HepG2 (cell line): ENCODE results near the gene TMEM141. TPM values are rescaled to one million over a fixed set of nuclear protein-coding genes. Genes with fewer than 3 reads are reported as not detected.
A peak's percentile ranks its signal among the peaks of the same experiment; 100 is the strongest.

Experiments used
- ATAC-seq: fragments of 200-7000 bp; cut with Tn5 transposase; 3 replicates; pipeline ENCODE4 v1.9.1; 2020; ENCODE audit warnings: mild to moderate bottlenecking, moderate library complexity
- BruUV-seq: library from RNA; stranded (reverse); fragments of 400-500 nt; replicated peaks from 2 replicates; lab custom pipeline; 2021; lab: Mats Ljungman, UMichigan
- CTCF ChIA-PET: fragments of 300-600 bp; formaldehyde crosslinking; extraction: SDS; loops from one replicate; lab custom pipeline; 2021; ENCODE audit warnings: low total read pairs, inconsistent platforms, low intra/inter-chr PET ratio; lab: Yijun Ruan, JAX
- POLR2A ChIA-PET: fragments of 350-600 bp; sonication (Branson Sonifier 250); formaldehyde crosslinking; loops from one replicate; lab custom pipeline; 2020; ENCODE audit warnings: antibody characterized with exemption, inconsistent platforms; lab: Yijun Ruan, JAX
- DNase-seq: peaks from one replicate; pipeline ENCODE4 v3.0.0-alpha.2; 2015; ENCODE audit warnings: low spot score
- FAIRE-seq: peaks from 3 replicates; lab custom pipeline; 2011; peaks lifted over from hg19 to GRCh38; lab: Jason Lieb, UNC
- H2AFZ ChIP-seq: one replicate; pipeline ENCODE4 v1.6.1; 2011; ENCODE audit warnings: low read length, inconsistent platforms
- H3K27ac ChIP-seq: fragments of 300-600 bp; 3 replicates; pipeline ENCODE4 v1.8.0; 2011; ENCODE audit warnings: mixed run types, mild to moderate bottlenecking, mixed read lengths, low read length, inconsistent platforms; ENCODE audit not compliant: insufficient read depth; ENCODE audit errors: extremely low read length
- H3K27me3 ChIP-seq, 2 experiments: fragments of 200-600 bp in 1 of 2; 2 replicates in 1 of 2; 3 replicates in 1 of 2; pipeline versions ENCODE4 v1.6.0 to v1.8.0; 2011; ENCODE audit warnings: low read length in 2 of 2, mild to moderate bottlenecking in 2 of 2, moderate library complexity in 2 of 2, inconsistent platforms in 1 of 2; ENCODE audit not compliant: insufficient read depth in 2 of 2, control insufficient read depth in 1 of 2
- H3K36me3 ChIP-seq, 2 experiments: fragments of 200-600 bp in 1 of 2; replicated peaks in 1 of 2; 2 replicates in 1 of 2; 3 replicates in 1 of 2; pipeline versions ENCODE4 v1.5.1 to v1.8.0; 2011; ENCODE audit warnings: low read length in 2 of 2, inconsistent platforms in 1 of 2; ENCODE audit not compliant: insufficient read depth in 2 of 2, control insufficient read depth in 1 of 2
- H3K4me1 ChIP-seq: 2 replicates; pipeline ENCODE4 v1.5.1; 2012; ENCODE audit warnings: low read length, inconsistent platforms; ENCODE audit not compliant: insufficient read depth
- H3K4me2 ChIP-seq: 2 replicates; pipeline ENCODE4 v1.6.0; 2011; ENCODE audit warnings: low read depth, low read length, inconsistent platforms
- H3K4me3 ChIP-seq, 3 experiments: fragments of 200-600 bp in 1 of 3; sonication (generic), shearing (Covaris generic) in 1 of 3; replicated peaks in 1 of 3; 2 replicates each; pipeline ENCODE4 v1.5.1; 2011 to 2016; ENCODE audit warnings: low read length in 3 of 3, inconsistent platforms in 2 of 3, low read depth in 2 of 3, mild to moderate bottlenecking in 2 of 3, control low read depth in 1 of 3, mixed read lengths in 1 of 3; ENCODE audit not compliant: insufficient read depth in 1 of 3
- H3K79me2 ChIP-seq: one replicate; pipeline ENCODE4 v1.6.1; 2011; ENCODE audit warnings: low read length, inconsistent platforms; ENCODE audit not compliant: insufficient read depth
- H3K9ac ChIP-seq: 2 replicates; pipeline ENCODE4 v1.6.0; 2011; ENCODE audit warnings: mild to moderate bottlenecking, low read depth, low read length, inconsistent platforms; ENCODE audit not compliant: insufficient read depth
- H3K9me3 ChIP-seq: 2 replicates; pipeline ENCODE4 v1.5.1; 2012; ENCODE audit warnings: mild to moderate bottlenecking, low read length
- H4K20me1 ChIP-seq: 2 replicates; pipeline ENCODE4 v1.6.0; 2011; ENCODE audit warnings: inconsistent platforms, mild to moderate bottlenecking, low read length, moderate library complexity; ENCODE audit not compliant: insufficient read depth
- AGO1 ChIP-seq: fragments of 200-400 bp; formaldehyde crosslinking; IDR thresholded peaks from 2 replicates; pipeline ENCODE4 v1.6.1; 2017; ENCODE audit warnings: mild to moderate bottlenecking, low read depth, low read length, moderate library complexity; ENCODE audit not compliant: poor library complexity, severe bottlenecking
- AGO2 ChIP-seq: fragments of 200-400 bp; formaldehyde crosslinking; optimal IDR thresholded peaks from 2 replicates; pipeline ENCODE3; 2017; ENCODE audit warnings: mild to moderate bottlenecking, low read depth, low read length, moderate library complexity
- ATF7-NPFF ChIP-seq: sonication (generic); formaldehyde crosslinking; IDR thresholded peaks from 2 replicates; pipeline ENCODE4 v1.8.1; 2023; ENCODE audit warnings: mild to moderate bottlenecking, low read depth, missing genetic modification reagents, moderate library complexity
- ERF ChIP-seq: IDR thresholded peaks from 2 replicates; pipeline ENCODE4 v1.6.1; 2018; ENCODE audit warnings: missing biosample characterization, missing genetic modification reagents
- NONO ChIP-seq, 2 experiments: fragments of 450-650 bp in 1 of 2; sonication (generic) in 1 of 2; formaldehyde crosslinking in 1 of 2; IDR thresholded peaks in 1 of 2; conservative IDR thresholded peaks in 1 of 2; 2 replicates each; pipeline versions ENCODE4 v1.6.1 to v1.8.0; 2017 to 2022; ENCODE audit warnings: mild to moderate bottlenecking in 1 of 2, missing genetic modification reagents in 1 of 2, moderate library complexity in 1 of 2
- POLR2G ChIP-seq: fragments of 200-400 bp; formaldehyde crosslinking; IDR thresholded peaks from 2 replicates; pipeline ENCODE4 v1.6.1; 2018; ENCODE audit warnings: mild to moderate bottlenecking, low read depth, low read length, moderate library complexity
- RBFOX2 ChIP-seq: fragments of 200-400 bp; formaldehyde crosslinking; IDR thresholded peaks from 2 replicates; pipeline ENCODE4 v1.6.1; 2017; ENCODE audit warnings: low read depth, mild to moderate bottlenecking, low read length
- SALL2 ChIP-seq: sonication (generic); formaldehyde crosslinking; IDR thresholded peaks from 2 replicates; pipeline ENCODE4 v1.8.1; 2023; ENCODE audit warnings: mild to moderate bottlenecking, missing genetic modification reagents, inconsistent platforms
- SRSF1 ChIP-seq: fragments of 200-400 bp; formaldehyde crosslinking; optimal IDR thresholded peaks from 2 replicates; pipeline ENCODE3; 2017; ENCODE audit warnings: mild to moderate bottlenecking, low read depth, low read length, moderate library complexity
- SRSF9 ChIP-seq: fragments of 200-400 bp; formaldehyde crosslinking; IDR thresholded peaks from 2 replicates; pipeline ENCODE4 v1.6.1; 2018; ENCODE audit warnings: borderline replicate concordance, mild to moderate bottlenecking, low read depth, low read length; ENCODE audit not compliant: insufficient read depth, poor library complexity, severe bottlenecking
- ZNF451 ChIP-seq: sonication (generic); formaldehyde crosslinking; IDR thresholded peaks from 2 replicates; pipeline ENCODE4 v1.5.0; 2020; ENCODE audit warnings: mild to moderate bottlenecking, missing genetic modification reagents
- ZNF678 ChIP-seq: sonication (generic); formaldehyde crosslinking; IDR thresholded peaks from 2 replicates; pipeline ENCODE4 v1.4.0; 2020; ENCODE audit warnings: mild to moderate bottlenecking, missing genetic modification reagents
- WGBS: methylation state at CpG from one replicate; pipeline ENCODE4 v1.1.6; 2017; ENCODE audit warnings: low lambda C conversion rate; 5-methylcytosine and 5-hydroxymethylcytosine counted together
- in situ Hi-C: cut with HindIII; loops from 2 replicates; pipeline ENCODE4 v1.10.0; 2017; ENCODE audit warnings: low pct_unique_long_range_greater_than_20kb; ENCODE audit not compliant: extremely low pct_ligation_motif_present
- intact Hi-C: fragments of 100-400 bp; cut with micrococcal nuclease; formaldehyde crosslinking; loops from one replicate; pipeline ENCODE4 v1.10.0; 2022; ENCODE audit not compliant: unreplicated experiment
- polyA plus RNA-seq, 8 experiments: library from polyadenylated mRNA; depleted of rRNA in 3 of 8; stranded (reverse) in 7 of 8; unstranded in 1 of 8; fragments of >200 nt; fragmentation: Illumina TruSeq in 4 of 8; extraction: Trizol in 4 of 8; gene quantifications; 2 replicates each; pipeline versions ENCODE4 v1.2.1 to v1.2.3, GENCODE V29; 2011 to 2016; ENCODE audit warnings: low read depth in 4 of 8, missing spikeins in 1 of 8, mixed read lengths in 1 of 8; ENCODE audit not compliant: insufficient read depth in 1 of 8
- total RNA-seq, 5 experiments: library from RNA; depleted of rRNA; stranded (reverse); fragments of >200 nt; fragmentation: Illumina TruSeq; extraction: Trizol; gene quantifications; 2 replicates each; pipeline ENCODE4 v1.2.3, GENCODE V29; 2016; ENCODE audit warnings: low read depth in 1 of 5

Gene TMEM141
- total and polyA plus RNA-seq, 2 of the 13 experiments (the other 11 are each of a cell fraction or from before 2014, with no cell fraction given), result 81.0 to 202 TPM

DNA sequence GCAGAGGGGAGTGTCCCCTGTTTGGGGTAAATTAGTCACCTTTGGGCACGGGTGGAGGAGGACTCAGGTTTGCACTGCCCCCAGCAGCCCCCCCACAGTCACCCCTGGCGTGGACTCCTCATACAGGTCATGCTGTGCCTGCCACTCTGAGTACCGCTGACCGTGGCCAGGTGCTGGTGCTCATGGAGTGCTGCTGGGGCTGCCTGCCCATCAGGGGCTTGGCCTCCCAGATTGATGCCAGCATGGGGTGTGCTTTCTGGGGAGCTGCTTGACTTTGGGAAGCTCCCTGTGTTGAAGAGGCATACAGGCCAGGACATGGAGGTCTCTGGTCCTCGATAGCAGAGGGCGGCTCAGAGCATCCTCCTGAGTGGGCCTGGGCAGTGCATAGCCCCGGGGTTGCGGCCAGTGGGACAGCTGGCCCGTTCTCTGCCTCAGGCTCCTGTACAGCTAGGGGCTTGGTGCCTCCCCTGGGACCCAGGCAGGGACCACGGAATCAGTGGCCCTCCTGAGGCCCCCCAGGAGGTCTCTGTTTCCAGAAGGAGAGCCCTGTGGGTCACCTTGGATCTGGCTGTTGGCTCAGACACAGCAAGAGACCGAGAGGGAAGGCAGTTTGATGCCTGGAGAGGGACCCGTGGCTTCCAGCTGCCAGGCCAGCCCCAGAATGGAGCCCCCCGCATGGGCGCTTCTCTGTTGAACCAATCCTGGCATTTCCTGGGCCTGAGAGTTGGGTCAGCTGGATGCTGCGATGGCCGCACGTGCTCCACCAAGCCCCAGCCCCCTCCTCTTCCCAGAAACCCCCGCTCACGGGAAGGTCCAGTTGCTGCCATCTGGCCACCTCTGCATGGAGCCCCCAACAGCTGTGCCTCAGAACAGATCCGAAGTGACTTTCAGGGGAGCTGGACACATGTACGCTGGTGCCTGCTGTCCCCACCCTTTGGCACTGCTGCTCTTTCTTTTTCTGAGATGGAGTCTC is 45.1 kb downstream of the TMEM141 start:
- no peak overlapping the region for H3K9ac ChIP-seq
- DNase-seq, result no peak
- H3K79me2 ChIP-seq, result no peaks in the 10 kb centered on the region
- no peak overlapping the region for H3K27ac ChIP-seq
- H3K4me3 ChIP-seq, result no peak overlapping the region
- H4K20me1 ChIP-seq, result no peaks in the 10 kb centered on the region
- TF ChIP-seq SRSF1 (peak; percentile 28), AGO2 (peak; percentile 20), SRSF9 (no peak), SALL2 (no peak), NONO (IDR thresholded peaks at IDR 0.05) (no peak), NONO (CRISPR knock-in tag; conservative IDR thresholded peaks at IDR 0.05) (no peak), POLR2G (peak; percentile 8; the same call in 1 of the 2 replicates), ZNF678 (CRISPR knock-in tag) (no peak), RBFOX2 (peak; percentile 15; the same call in 1 of the 2 replicates), ZNF451 (CRISPR knock-in tag) (no peak), AGO1 (peak; percentile 69), ATF7-NPFF (CRISPR knock-in tag) (no peak), ERF (no peak)
- TF ChIP-seq, all 625 proteins: peak for 5
- 100% methylated on average over 4 of the region's 21 CpGs for WGBS
- ATAC-seq (no peak), FAIRE-seq (no peak)
- intact Hi-C loops, result no loop called here
- Histone ChIP-seq H3K27me3 (no peaks in the 10 kb centered on the region), H3K36me3 (peaks cover 20 to 24% of the 10 kb centered on the region in 2 experiments), H2AFZ (no peak overlapping the region), H3K4me1 (peaks cover 20% of the 10 kb centered on the region), H3K9me3 (no peaks in the 10 kb centered on the region), H3K4me2 (no peak overlapping the region)
- CTCF ChIA-PET, result no interaction called here
- no TSS peak for BruUV-seq
- POLR2A ChIA-PET, result interaction anchor here (1.0 kb wide), 1 partner anchor 11 kb away, joined by 5 read pairs; no protein-coding TSS in a partner anchor
- in situ Hi-C loops, result no loop called here
